DND-41 (cell line): ENCODE measurements around the gene PIRT.

Source experiments
- CTCF ChIP-seq: IDR thresholded peaks from 2 replicates; pipeline ENCODE4 v1.5.1; 2012; ENCODE audit warnings: borderline replicate concordance, low read length, moderate library complexity, mild to moderate bottlenecking; ENCODE audit not compliant: poor library complexity, severe bottlenecking; ENCODE audit errors: extremely low read depth
- EZH2 ChIP-seq: IDR thresholded peaks from 3 replicates; pipeline ENCODE4 v1.6.1; 2012; ENCODE audit warnings: borderline replicate concordance, low read depth, mild to moderate bottlenecking, moderate library complexity, low read length, inconsistent platforms; ENCODE audit not compliant: severe bottlenecking

GRCh38 chr17:10836966-10837590, 809 bp downstream of the PIRT start:
- TF ChIP-seq CTCF, result no peak
- TF ChIP-seq EZH2, result no peak
